ENCODE results near the gene IL15RA.
A peak's percentile ranks its signal among the peaks of the same experiment; 100 is the strongest.

Gene IL15RA, protein sequence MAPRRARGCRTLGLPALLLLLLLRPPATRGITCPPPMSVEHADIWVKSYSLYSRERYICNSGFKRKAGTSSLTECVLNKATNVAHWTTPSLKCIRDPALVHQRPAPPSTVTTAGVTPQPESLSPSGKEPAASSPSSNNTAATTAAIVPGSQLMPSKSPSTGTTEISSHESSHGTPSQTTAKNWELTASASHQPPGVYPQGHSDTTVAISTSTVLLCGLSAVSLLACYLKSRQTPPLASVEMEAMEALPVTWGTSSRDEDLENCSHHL

DNA sequence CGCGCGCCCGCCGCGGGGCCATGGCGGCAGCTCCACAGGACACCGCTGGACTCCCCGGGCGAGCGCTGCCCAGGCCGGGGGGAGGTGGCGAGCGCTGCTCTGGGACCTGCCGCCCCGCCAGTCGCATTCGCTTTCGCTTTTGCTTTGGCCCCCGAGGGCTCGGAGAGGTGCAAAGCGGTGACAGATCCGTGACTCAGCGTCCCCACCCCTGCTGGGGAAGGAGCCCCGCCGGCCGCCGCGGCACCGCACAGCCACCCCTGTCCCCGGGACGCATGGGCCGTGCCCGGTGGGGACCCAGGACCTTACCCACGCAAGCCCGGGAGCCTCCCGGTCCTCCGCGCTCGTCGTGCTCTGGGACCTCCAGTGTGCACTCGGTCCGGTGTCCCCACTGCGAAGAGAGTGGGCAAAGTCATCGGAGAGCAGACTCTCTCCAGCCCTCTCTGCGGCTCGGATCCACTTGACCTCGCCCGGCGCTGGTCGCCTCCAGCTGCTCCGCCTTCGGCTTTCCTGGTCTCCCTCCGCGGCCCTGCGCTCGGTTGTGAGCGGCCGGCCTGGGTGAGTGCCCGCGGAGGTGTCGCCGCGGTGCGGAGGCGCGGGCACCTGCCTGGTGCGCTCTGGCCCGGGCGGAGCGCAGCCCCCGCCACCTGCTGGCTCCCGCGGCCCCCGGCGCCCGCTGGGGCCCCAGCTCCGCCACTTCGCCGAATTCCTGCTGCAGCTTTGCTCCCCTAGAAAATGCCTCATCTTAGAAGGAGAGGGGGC lies at the start of gene IL15RA:
Gene IL15RA, minus strand, starts transcription at position 73 of the 759 bp plus-strand sequence. Its CDS starts 51 bp downstream, at position 22.
- Histone ChIP-seq H3K27me3 (no peaks in the 10 kb centered on the region), H3K36me3 (no peaks in the 10 kb centered on the region), H3K27ac (peak within 1 kb of the TSS; percentile 84), H3K4me1 (peaks cover 16% of the 10 kb centered on the region), H3K9ac (peak within 1 kb of the TSS; percentile 83), H4K20me1 (no peaks in the 10 kb centered on the region), H3K4me2 (peak within 1 kb of the TSS; percentile 95), H3K4me3 (peak within 1 kb of the TSS; percentile 83), H3K9me3 (no peaks in the 10 kb centered on the region)
- TF ChIP-seq Cebpa-rat (IDR thresholded peaks at IDR 0.05) = no peak

DNA sequence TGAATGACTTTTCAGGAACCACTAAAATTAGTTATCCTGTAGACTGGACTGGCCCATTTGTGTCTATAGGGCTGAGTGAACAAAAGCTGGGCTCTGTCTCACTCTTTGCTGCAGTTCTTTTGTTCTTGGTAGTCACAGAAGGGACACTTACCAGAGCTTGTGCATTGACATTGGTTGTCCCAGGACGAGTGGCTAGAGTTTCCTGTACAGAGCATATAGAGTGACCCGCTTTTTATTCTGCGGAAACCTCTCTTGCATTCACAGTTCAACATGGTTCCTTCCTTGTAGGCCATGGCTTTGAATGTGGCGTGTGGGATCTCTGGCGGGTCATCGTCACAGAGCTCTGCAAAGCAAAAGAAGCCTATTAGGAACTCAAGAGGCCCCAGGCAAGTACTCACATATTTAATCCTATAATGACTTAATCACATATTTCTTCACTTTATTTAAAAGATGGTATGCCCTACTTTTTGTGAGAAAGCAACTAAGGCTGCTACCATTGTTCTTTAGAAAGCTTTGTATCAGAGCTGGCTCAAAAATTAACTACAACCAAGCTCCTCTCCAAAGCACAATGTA lies 48.4 kb upstream of the IL15RA start:
- Histone ChIP-seq H3K36me3 (no peaks in the 10 kb centered on the region), H3K4me2 (no peak overlapping the region), H3K9me3 (peaks cover 13% of the 10 kb centered on the region), H3K4me3 (no peak overlapping the region), H3K4me1 (peaks cover 16% of the 10 kb centered on the region), H3K9ac (no peak overlapping the region), H3K27me3 (no peaks in the 10 kb centered on the region), H4K20me1 (no peaks in the 10 kb centered on the region), H3K27ac (no peak overlapping the region)
- TF ChIP-seq Cebpa-rat (IDR thresholded peaks at IDR 0.05) = no peak

DNA sequence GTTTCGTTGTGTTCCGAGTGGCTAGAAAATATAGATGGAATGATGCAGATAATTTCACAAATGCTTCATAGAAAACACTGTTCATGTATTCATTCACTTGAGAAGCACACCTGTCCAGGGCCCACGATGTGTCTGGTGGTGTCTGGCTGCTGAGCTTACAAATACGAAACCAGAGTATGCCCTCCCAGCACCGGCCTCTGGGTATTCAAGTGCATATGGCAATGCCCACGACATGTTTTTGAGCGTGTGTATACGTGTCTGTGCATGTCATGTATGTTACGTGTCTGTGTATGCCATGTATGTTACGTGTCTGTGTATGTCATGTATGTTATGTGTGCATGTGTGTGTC lies 47.0 kb upstream of the IL15RA start:
- Histone ChIP-seq H3K9ac (no peak overlapping the region), H3K27me3 (no peaks in the 10 kb centered on the region), H3K4me3 (no peak overlapping the region), H4K20me1 (no peaks in the 10 kb centered on the region), H3K4me1 (peaks cover 16% of the 10 kb centered on the region), H3K4me2 (no peak overlapping the region), H3K27ac (no peak overlapping the region), H3K36me3 (no peaks in the 10 kb centered on the region), H3K9me3 (no peaks in the 10 kb centered on the region)
- no peak for TF ChIP-seq Cebpa-rat (IDR thresholded peaks at IDR 0.05)

DNA sequence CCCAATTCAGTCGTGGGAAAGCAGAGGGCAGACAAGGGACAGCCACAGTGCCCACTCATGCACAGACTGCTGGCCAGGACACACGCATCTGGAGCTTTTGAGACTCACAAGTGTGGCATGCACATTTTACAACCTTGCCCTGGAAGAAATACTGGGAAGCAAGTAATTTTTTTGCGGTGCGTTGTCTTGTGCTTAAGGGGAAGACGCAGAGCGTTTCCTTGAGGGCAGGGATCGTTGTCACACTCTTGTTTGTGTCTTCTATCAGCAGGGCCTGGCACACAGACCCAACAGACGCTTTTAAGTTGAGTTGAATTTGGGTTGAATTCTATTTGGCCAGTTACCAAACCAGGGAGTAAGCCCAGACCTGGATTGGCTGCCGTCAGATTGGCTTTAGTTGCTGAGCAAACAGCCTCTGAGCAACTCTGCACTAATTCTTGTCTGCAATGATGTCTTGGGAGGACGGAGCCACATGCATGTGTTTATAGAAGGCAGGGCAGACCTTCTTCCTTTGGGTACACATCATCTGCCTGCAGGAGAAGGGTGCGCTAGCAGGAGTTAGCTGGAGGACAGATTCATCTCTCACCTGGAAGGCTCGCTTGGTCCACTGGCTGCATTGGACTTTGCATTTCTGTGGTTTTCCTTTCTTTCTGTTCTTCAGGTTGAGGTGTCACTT lies 46.5 kb upstream of the IL15RA start:
- Histone ChIP-seq H3K27ac (no peak overlapping the region), H3K4me2 (no peak overlapping the region), H3K36me3 (no peaks in the 10 kb centered on the region), H3K9me3 (no peaks in the 10 kb centered on the region), H3K27me3 (no peaks in the 10 kb centered on the region), H3K4me3 (no peak overlapping the region), H3K4me1 (peaks cover 16% of the 10 kb centered on the region), H4K20me1 (no peaks in the 10 kb centered on the region), H3K9ac (no peak overlapping the region)
- TF ChIP-seq Cebpa-rat (IDR thresholded peaks at IDR 0.05) = no peak

DNA sequence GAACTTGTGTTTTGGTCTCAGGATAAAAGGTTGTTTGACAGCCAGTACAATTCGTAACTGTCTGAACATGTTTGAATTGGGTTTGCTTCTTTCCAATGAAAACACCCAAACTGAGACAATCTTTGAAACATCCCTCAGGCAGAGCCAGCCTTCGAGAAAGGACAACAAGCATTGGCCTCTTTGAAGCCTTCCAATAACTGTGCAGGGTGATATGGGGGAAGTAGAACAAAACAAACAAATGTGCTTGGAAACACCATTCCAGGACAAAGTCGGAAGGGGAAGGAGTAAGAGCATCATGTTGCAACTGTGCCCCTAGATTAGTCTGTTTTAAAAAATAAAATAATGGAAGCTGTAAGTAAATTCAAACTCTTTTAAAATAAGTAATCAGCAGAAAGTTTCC lies 45.3 kb upstream of the IL15RA start:
- no peaks in the 10 kb centered on the region for H3K36me3 ChIP-seq
- no peak overlapping the region for H3K9ac ChIP-seq
- H3K4me2 ChIP-seq = no peak overlapping the region
- no peak for TF ChIP-seq Cebpa-rat (IDR thresholded peaks at IDR 0.05)
- H4K20me1 ChIP-seq = no peaks in the 10 kb centered on the region
- H3K4me3 ChIP-seq = no peak overlapping the region
- no peaks in the 10 kb centered on the region for H3K27me3 ChIP-seq
- no peak overlapping the region for H3K27ac ChIP-seq
- H3K4me1 ChIP-seq = peaks cover 9% of the 10 kb centered on the region
- no peaks in the 10 kb centered on the region for H3K9me3 ChIP-seq

DNA sequence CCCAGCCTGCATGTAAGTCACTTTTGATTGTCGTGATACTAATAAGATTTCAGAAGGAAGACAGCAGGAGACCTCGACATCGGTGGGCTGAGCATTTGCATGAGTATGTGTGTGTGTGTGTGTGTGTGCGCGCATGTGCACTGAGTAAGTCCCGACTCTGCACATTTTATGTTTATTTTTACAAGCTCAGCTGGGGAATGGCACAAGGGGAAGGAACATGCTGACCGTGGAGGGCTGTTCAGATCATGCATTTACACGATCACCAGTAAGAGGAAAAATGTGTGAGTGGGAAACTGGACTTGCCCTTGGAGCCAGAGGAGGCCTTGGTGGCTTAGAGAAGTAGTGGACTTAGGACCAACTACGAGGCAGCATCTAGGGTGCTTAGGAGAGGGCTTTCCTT lies 43.5 kb upstream of the IL15RA start:
- Histone ChIP-seq H3K36me3 (no peaks in the 10 kb centered on the region), H3K4me1 (no peaks in the 10 kb centered on the region), H3K9me3 (no peaks in the 10 kb centered on the region), H4K20me1 (no peaks in the 10 kb centered on the region), H3K27me3 (no peaks in the 10 kb centered on the region), H3K9ac (no peak overlapping the region), H3K4me3 (no peak overlapping the region), H3K4me2 (no peak overlapping the region), H3K27ac (no peak overlapping the region)
- TF ChIP-seq Cebpa-rat (IDR thresholded peaks at IDR 0.05) = no peak

DNA sequence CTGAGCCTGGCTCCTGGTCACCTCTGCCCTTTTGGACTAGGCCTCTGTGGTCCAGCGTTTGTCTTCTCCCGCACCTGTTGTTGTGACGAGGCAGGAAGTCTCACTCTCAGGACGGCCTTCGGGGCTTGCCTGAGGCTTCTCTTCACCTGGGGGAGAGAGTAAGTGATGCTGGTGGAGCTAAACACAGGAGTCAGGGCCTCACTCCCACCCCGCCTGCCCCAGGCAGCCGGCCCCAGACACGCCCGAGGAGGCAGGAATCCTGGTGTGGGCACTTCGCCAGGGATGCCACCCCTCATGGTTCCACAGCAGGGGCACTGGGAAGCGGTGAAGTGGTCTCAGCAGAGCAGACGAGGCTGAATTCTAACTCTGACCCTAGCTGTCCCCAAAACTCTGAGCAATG lies 42.5 kb upstream of the IL15RA start:
- no peaks in the 10 kb centered on the region for H4K20me1 ChIP-seq
- no peaks in the 10 kb centered on the region for H3K27me3 ChIP-seq
- no peaks in the 10 kb centered on the region for H3K4me1 ChIP-seq
- H3K36me3 ChIP-seq = no peaks in the 10 kb centered on the region
- no peak overlapping the region for H3K27ac ChIP-seq
- H3K9ac ChIP-seq = no peak overlapping the region
- no peak overlapping the region for H3K4me2 ChIP-seq
- TF ChIP-seq Cebpa-rat (IDR thresholded peaks at IDR 0.05) = no peak
- H3K9me3 ChIP-seq = no peaks in the 10 kb centered on the region
- H3K4me3 ChIP-seq = no peak overlapping the region

DNA sequence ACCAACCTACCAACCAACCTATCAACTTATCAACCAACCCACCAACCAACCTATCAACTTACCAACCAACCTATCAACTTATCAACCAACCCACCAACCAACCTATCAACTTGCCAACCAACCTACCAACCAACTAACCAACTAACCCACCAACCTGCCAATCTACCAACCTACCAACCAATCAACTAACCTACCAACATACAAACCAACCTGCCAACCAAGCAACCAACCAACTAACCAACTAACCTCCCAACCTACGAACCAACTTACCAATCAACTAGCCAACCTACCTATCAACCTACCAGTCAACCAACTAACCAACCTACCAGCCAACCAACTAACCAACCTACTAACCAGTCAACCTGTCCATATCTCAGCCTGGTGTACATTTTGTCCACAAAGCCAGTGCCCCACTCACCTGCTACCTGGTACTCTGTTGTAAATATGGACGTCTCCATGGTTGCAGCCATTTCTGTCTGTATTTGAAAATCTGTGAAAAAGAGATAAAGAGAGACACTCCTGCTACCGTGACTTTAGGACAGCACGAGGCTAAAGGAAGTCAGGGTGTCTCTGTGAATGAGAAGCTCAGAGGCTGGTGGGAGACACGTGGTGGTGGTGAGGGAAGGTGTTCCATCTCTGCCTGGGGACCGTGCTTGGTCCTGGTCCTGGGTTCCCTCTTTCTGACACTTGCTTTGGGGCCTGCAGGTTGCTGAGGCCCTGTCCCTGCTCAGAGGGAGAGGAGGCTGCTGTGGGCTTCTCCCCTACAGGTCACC lies 41.9 kb upstream of the IL15RA start:
- H4K20me1 ChIP-seq = no peaks in the 10 kb centered on the region
- H3K4me2 ChIP-seq = no peak overlapping the region
- no peak for TF ChIP-seq Cebpa-rat (IDR thresholded peaks at IDR 0.05)
- peaks cover 3% of the 10 kb centered on the region for H3K4me1 ChIP-seq
- H3K9ac ChIP-seq = no peak overlapping the region
- H3K4me3 ChIP-seq = no peak overlapping the region
- H3K27me3 ChIP-seq = no peaks in the 10 kb centered on the region
- no peaks in the 10 kb centered on the region for H3K9me3 ChIP-seq
- no peak overlapping the region for H3K27ac ChIP-seq
- no peaks in the 10 kb centered on the region for H3K36me3 ChIP-seq

DNA sequence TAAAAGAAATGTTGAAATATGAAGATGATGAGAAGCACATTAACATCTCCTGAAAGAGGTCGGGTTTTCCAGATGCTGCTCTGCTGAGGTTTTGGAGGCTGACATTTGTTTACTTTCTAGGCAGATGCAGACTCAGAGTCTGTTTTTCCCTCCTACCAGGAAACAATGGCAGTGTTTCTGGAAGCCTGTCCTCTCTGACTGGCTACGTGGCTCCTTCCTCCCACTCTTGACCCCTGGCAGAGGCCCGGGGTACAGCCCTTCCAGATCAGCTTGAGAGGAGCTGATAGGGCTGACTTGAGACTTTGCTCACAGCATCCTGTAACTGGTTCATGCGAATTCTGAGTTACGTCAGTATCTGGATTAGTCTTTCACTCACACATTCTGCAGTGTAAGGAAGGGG lies 41.1 kb upstream of the IL15RA start:
- H3K4me3 ChIP-seq = no peak overlapping the region
- TF ChIP-seq Cebpa-rat (IDR thresholded peaks at IDR 0.05) = no peak
- no peak overlapping the region for H3K27ac ChIP-seq
- H3K27me3 ChIP-seq = no peaks in the 10 kb centered on the region
- no peaks in the 10 kb centered on the region for H3K36me3 ChIP-seq
- no peaks in the 10 kb centered on the region for H3K9me3 ChIP-seq
- no peaks in the 10 kb centered on the region for H4K20me1 ChIP-seq
- H3K4me1 ChIP-seq = peaks cover 11% of the 10 kb centered on the region
- H3K9ac ChIP-seq = no peak overlapping the region
- no peak overlapping the region for H3K4me2 ChIP-seq
